Stimulated activated CD4-positive, alpha-beta T cell treated with anti-CD3 and anti-CD28 coated beads, Interleukin-12 subunit alpha, Interleukin-12 subunit beta, amount 100 ng/mL, for 48 hours (primary cell): ENCODE data around the gene MRPL28.
A peak's percentile ranks its signal among the peaks of the same experiment; 100 is the strongest.
"Not testable (repeated sequence)": the region's sequence is repeated elsewhere in the genome, so short reads cannot be mapped to it uniquely, and the experiment has no call there.

Experiments
- DNase-seq, 3 donors: peaks; one replicate each; pipeline ENCODE4 v3.0.0-alpha.2; 2020; ENCODE audit warnings: low read depth in 2 of 3, low spot score in 1 of 3

The MRPL28 gene

DNA sequence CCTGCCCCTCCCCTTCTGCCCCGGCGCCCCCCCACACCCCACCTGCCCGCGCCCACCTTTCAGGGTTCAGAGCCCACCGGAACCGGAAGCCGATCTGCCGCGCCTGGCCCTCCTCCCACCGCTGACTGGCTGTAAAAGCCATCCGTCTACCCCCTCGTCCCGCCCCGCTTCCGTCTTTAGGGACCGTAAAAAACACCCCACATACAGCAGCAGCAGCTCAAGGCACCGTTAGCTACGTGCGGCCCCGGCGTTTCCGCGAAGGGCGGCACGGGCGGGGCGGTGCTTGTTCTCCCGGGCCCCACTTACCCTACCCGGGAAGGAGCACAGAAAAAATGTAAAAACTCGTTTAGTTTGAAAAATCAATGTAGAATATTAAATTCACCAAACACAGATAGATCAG is at the start of gene MRPL28:
TSS of gene MRPL28 (minus strand) at position 96 of the 400 bp plus-strand sequence. CDS start 320 bp downstream, outside the sequence.
- peak; percentile 90 to 97 (median 92) for DNase-seq

DNA sequence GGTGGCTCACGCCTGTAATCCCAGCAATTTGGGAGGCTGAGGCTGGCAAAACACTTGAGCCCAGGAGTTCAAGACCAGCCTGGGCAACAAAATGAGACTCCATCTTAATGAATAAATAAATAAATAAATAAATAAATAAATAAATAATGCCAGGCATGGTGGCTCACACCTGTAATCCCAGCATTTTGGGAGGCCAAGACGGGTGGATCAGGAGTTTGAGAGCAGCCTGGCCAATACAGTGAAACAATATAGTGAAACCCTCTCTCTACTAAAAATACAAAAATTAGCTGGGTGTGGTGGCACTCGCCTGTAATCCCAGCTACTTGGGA is 44.8 kb upstream of the MRPL28 start:
- DNase-seq, result not testable (repeated sequence)

DNA sequence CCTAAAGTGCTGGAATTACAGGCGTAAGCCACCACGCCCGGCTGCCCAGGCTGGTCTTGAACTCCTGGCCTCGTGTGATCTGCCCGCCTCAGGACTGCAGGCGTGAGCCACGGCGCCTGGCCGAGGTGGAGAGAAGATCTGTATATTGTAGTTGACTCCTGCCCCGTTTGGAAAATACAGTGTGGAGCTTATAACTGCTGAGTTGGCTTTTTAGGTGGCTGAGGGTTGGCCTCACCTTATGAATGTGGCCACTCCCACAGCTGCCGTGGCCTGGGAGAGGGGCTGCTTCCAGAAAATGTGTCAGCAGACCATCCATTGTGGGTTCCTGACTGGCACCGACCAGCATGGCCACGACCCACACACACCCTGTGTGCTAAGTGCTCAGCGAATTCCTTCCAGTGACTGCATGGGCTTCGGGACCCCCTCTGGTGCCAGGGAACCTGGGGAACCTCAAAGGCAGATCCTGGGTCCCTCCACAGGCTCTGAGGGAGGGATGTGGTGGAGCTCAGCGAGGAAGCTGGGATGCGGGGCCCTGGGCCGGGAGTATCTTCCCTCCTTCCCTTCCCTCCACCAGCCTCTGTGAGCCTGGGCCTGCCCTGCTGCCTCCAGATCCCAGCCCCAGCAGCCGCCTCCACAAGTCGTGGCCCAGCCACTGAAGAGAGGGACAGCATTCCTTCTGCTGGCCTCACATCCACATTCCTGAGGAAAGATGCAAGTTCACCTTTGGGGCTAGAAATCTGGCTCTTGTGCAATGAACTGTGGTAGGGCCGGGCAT is 44.2 kb upstream of the MRPL28 start:
- DNase-seq, result no peak

DNA sequence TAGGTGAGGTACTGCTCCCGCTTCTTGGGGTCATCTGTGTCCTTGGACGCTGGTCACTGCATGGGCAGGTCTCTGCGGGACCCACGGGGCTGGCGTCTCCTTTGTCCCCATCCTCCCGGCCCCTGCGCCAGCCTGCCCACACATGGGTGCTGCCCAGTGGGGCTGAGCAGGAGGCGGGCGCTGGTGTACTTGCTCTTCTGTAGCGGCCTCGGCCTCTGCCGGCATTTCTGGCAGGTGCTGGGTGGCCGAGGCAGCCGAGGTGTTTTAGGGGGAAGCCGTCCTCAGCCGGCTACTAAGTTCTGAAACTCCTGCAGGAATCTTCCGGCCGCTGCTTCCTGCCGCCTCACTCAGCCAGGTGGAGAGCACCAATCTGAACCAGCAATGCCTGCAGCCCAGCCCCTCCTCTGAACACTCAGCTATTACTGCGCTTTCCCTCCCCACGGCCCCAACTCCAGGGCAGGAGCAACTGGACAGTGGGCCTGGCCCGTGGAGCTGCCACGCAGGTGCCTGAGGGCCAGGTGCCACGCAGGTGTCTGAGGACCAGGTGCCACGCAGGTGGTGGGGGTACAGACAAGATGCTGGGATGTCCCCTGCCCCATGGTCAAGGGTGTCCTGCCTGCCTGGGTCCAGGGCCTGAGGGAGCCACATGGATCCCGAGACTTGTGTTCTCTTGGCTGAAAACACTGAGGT is 41.4 kb upstream of the MRPL28 start:
- DNase-seq, result no peak

DNA sequence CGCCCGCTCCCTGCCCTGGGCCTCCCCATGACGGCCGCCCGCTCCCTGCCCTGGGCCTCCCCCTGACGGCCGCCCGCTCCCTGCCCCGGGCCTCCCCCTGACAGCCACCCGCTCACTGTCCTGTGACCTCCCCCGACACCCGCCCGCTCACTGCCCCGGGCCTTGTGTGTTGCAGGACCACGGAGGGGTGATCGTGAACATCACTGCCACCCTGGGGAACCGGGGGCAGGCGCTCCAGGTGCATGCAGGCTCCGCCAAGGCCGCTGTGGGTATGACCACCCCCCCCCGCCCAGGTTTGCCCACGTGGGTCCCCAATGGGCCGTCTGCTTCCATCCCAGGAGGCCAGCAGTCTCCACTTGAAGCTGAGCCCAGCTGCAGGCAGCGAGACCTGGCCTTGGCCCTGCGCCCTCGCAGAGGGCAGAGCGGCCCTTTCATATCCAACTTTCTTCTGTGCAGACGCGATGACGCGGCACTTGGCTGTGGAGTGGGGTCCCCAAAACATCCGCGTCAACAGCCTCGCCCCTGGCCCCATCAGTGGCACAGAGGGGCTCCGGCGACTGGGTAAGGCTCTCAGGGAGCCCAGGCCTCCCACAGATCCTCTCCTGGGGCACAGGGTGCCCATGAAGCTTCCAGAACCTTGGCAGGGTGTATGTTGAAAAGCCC is 40.3 kb upstream of the MRPL28 start:
- no peak for DNase-seq

DNA sequence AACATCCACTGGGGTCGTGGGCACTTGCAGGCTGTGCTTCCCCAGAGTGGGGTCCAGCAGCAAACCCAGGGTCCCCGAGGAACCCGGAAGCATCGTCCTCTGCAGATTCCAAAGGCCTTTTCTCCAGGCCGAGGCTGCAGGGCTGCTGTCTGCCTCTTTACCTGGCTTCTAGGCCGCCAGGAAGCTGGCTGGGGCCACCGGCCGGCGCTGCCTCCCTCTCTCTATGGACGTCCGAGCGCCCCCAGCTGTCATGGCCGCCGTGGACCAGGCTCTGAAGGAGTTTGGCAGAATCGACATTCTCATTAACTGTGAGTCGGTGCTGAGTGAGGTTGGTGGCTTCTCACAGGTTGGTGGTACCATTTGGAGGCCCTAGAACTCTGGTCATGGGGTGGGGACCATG is 36.9 kb upstream of the MRPL28 start:
- no peak for DNase-seq

DNA sequence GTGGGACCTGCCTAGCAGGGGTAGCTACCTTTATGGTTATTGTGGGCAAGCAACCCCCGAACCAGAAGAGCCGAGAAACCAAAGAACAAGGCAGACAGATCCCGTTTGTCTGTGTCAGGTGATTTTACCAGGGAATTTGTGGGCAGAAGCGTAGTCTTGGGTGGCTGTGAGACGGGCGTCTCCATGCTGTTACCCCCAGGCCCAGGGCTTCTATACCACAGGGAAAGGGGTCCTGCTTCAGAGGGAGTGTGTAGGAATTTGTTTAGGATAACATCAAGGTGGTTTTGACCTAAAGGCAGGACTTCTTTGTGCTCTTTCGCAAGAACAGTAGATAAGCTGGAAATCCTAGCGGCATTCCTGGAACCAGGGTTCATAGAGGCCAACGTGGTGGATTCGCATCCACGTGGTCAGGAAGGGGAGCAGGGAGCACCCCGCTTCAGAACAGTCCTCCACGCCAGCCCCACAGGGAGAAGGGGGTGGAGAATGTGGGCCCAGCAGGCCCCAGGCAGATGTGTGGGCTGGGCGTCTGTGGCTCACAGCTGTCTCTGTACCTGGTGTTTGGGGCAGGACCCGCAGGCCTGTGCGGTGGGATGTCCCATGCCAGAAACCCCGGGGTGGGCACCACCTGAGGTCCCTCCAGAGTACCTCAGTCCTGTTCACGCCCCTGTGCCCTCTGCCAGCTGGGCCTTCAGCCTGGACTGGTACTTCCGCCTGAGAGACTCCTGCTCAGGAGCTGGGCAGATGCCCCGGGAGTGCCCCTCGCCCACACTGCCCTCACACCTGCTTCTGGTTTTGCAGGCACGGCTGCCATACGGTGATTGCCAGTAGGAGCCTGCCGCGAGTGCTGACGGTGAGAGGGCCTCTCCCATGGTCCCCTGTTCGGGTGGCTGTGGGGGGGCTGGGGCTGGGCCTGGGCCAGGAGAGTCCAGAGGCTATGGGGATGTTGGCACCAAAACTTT is 35.5 kb upstream of the MRPL28 start:
- no peak for DNase-seq

DNA sequence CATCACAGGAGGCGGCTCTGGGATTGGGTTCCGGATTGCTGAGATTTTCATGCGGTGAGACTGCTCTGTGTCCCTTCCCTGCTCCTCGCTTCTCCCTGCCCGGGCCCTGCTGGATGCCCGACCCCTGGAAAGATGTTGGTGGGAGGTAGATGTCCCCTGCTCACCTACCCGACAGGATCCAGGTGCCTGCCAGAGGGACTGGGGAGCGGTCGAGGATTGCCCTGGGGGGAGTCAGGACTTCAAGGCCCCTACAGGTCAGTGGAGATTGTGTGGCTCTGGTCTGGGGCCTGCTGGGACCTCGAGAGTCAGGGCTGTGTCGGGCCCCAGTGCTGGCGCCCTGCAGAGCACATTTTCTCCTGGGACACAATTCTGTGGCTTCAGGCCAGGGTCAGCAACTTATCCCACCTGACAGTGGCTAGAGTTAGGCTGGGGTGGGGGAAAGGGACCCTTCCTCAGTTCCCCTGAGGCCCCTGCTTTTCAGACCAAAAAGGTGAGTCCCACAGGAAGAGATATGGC is 34.7 kb upstream of the MRPL28 start:
- DNase-seq, result no peak

DNA sequence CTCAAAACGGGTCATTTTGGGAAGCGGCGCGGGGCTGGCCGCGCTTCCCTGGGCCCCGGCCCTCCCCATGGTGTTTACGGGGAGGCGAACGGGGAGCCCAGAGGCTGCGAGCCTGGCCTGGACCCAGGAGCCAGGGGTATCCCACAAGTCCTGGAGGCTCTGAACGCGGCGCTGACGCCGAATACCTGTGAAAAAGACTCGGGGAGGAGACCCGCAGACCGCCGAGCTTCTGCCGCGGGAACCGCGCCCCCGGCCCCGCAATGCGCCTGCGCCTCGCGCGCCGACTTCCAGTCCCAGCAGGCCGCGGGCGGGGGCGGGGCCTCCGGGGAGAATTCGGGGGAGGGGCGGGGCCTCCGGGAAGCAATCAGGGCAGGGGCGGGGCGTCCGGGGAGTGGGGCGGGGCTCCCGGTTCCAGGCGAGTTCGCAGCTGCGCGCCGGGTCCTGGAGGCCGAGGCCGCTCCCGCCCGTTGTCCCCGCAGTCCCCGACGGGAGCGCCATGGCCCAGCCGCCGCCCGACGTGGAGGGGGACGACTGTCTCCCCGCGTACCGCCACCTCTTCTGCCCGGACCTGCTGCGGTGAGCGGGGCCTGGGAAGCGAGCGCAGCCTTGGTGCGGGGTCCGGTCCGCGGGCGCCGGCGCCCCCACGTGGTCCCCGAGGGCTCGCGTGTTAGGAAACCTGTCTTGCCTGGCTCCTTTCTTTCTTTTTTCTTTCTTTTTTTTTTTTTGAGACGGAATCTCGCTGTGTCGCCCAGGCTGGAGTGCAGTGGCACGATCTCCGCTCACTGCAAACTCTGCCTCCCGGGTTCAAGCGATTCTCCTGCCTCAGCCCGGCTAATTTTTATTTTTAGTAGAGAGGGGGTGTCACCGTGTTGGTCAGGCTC is 31.4 kb upstream of the MRPL28 start, which contains the start of gene DECR2:
TSS of gene DECR2 (plus strand) at position 418 of the 881 bp plus-strand sequence. CDS start at position 497, 79 bp downstream.
- DNase-seq, result peak; percentile 94 to 100 (median 99)

DNA sequence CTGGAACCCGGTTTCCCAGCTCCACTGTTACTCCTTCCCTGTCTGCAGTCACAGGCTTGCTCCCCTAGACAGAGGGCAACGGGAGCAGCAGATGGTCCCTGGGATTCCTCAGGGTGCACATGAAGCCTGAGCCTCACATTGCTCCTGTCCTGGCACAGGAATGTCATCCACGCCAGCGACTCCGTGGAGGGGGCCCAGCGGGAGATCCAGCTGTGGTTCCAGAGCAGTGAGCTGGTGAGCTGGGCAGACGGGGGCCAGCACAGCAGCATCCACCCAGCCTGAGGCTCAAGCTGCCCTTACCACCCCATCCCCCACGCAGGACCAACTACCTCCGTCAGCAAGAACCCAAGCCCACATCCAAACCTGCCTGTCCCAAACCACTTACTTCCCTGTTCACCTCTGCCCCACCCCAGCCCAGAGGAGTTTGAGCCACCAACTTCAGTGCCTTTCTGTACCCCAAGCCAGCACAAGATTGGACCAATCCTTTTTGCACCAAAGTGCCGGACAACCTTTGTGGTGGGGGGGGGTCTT is 29.8 kb upstream of the MRPL28 start:
- DNase-seq, result no peak

DNA sequence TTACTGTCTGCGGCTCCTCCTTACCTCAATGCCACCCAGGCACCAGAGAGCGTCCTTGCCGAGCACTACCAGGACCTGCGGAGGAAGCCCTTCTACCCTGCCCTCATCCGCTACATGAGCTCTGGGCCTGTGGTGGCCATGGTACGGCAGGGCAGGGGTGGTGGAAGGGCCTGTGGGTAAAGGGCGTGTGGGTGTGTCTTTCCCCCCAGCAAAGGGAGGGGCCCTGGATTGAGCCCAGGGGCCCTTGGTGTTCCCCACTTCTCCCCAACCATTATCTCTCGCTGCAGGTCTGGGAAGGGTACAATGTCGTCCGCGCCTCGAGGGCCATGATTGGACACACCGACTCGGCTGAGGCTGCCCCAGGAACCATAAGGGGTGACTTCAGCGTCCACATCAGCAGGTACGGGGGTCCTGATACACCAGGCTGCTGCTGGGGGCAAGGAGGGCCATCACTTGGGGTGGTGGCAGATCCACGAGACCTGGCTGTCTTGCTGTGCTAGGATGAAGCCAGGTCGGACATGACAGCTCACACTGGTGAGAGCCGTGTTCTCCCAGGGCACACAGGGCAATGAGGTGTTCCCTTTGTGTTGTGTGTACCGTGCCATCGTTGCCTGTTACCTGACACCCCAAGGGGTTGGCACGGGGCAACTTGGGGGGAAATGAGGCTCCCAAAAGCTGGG is 29.1 kb upstream of the MRPL28 start:
- no peak for DNase-seq

DNA sequence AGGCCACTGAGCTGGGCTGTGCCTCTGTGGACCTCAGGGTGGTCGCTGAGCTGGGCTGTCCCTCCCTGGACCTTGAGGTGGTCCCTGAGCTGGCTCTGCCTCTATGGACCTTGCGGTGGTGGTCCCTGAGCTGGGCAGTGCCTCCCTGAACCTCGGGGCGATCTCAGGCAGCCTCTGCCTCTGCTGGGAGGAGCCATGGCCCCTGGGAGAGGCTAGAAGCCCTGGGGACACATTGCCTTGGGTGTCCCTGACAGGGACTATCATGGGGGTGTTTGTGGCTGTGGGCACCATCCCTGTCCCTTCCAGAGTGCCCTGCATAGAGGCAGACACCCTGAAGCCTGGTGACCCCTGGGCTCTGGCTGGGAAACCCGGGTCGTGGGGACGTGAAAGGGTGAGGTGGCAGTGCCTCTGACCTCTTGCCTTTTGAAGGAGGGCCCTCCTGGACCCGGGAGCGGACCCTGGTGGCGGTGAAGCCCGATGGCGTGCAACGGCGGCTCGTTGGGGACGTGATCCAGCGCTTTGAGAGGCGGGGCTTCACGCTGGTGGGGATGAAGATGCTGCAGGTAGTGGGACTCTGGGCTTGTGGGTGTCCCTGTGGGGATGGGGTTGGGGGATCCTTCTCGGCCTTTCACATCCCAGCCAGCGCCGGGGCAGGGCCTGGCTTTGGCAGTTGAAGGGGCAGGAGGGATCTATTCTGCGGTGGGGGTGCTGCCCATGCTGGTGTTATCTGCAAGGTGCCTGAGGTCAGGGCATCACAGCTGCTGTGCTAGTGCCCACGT is 28.4 kb upstream of the MRPL28 start:
- DNase-seq, result no peak

DNA sequence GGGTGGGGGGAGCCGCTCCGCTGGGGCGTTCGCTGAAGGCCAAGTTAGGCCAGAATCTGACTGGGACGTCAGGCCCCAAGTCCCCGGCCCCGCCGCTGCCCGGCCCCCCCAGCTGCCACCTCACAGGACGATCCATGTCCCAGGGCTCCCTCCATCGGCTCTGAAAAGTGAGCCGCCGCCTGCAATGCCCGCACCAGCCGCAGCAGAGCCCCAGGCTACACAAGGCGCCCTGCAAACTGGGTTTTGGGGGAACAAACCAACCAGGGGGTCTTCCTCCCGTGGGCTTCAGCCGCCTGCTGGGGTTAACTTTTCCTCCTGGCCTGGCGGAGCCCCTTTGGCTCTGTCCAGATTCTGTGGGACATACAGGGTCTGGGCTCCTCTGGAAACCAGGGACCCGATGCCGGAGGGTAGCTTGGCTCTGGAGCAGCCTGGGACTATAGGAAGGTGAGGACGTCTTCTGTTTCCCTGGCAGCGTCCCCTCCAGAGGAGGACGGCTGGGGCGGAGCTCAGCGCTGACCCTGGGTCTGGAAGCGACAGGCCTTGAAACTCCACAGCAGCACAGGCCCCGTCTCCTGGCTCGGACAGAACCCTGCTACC is 27.5 kb upstream of the MRPL28 start:
- DNase-seq, result no peak

DNA sequence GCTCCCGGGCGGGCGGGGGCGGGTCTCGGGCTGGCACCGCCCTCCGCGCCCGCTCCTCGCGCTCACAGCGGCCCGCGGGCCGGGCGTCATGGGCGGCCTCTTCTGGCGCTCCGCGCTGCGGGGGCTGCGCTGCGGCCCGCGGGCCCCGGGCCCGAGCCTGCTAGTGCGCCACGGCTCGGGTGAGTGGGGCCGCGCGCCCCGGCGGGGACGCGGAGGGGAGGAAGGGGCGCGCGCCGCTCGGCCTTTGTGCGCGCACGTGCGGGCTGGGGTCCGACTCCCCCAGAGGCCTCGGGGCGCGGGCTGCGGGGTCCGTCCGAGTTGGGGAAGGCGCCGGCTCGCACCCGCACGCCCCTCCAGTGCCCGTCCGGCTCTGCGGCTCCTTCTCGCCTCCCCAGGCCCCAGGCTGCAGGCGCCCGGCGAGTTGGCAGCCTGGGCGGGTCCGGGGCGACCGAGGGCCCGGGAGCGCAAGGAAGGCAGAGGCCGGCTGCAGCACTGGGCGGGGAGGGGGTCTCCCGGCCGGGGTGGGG is 26.9 kb upstream of the MRPL28 start, which contains the start of gene NME4:
TSS of gene NME4 (plus strand) at position 65 of the 527 bp plus-strand sequence. CDS start at position 89, 24 bp downstream.
- DNase-seq, result no peak

DNA sequence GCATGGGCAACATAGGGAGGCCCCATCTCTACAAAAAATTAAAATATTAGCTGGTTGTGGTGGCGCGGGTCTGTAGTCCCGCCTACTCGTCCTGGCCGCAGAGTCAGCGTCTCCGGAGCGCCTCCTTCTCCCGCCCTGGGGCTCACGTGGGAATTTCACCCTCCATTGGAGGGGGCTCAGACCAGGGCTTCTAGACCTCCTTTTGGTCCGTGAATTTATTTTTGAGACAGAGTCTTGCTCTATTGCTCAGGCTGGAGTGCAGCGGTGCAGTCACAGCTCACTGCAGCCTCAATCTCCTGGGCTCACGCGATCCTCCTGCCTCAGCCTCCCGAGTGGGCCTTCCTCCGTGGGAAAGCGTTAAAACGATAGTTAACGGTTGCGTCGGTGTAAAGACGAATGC is 26.3 kb upstream of the MRPL28 start:
- no peak for DNase-seq

DNA sequence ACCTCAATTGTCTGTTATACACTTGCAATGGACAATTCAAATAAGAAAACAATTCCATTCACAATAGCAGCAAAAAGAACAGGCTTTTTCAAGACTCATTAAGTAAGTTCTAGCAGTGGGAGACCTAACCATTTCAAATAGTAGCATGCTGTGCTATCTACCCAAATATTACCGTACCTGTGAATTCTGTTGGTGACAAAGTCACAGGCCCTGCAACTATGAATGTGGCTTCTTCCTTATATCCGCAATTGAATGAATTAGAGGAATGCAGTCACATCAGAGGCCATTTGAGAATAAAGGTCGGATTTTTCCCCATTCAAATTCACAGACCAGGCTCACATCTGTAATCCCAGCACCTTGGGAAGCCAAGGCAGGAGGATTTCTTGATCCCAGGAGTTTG is 25.9 kb upstream of the MRPL28 start:
- DNase-seq, result no peak

DNA sequence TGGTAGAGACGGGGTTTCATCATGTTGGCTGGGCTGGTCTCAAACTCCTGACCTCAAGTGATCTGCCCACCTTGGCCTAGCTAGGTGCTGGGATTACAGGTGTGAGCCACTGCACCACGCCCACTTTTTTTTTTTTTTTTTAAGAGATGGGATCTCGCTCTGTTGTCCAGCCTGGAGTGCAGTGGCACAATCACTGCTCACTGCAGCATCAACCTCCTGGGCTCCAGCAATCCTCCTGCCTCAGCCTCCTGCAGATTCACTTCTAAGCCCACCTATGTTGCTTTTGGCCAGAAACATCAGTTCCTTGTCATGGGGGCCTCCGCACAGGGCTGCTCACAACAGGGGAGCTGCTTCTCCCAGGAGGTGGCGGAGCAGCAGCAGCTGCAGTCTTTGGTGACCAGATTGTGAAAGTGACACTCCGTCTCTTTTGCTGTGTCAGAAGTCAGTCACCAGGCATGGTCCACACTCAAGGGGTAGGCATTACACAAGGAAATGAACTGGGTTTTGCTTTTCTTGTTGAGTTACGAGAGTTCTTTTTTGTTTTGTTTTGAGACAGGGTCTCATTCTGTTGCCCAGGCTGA is 22.2 kb upstream of the MRPL28 start:
- DNase-seq, result no peak
